Measurements from ENCODE around the gene KIFBP.
A peak's percentile ranks its signal among the peaks of the same experiment; 100 is the strongest.
"Not testable (repeated sequence)": the region's sequence is repeated elsewhere in the genome, so short reads cannot be mapped to it uniquely, and the experiment has no call there.

The KIFBP gene

GRCh38 chr10:69004821-69005220 is 16.2 kb downstream of the KIFBP start:
- peak; percentile 86 for FAIRE-seq

DNA sequence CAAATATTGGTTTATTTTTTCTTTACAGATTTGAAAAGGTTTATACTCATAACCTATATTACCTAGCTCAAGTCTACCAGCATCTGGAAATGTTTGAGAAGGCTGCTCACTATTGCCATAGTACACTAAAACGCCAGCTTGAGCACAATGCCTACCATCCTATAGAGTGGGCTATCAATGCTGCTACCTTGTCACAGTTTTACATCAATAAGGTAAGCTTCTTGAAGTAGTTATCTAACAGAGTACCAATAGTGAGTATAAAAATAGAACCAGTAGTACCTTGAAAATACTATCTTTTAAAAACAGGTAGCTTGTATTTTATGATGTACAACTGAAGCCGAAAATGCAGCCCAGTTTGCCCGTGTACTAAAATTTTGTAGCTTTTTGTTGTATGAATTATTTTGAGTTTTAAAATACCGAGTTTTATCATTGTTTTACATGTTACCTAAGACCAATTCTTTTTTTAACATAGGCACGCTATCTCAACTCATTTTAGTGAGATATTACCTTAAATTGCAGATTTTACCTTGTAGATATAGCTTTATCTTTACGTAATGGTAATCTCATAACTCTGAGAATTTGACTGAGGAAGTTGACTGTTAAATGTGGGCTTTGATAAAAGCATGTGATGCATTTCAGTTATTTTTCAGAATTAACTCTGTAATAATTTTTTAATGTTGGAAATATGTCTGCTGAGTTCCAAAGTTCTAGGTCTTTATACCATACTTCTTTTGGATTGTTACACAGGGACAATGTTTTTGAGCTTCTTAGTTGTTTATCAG is 17.3 kb downstream of the KIFBP start:
- FAIRE-seq: no peak

DNA sequence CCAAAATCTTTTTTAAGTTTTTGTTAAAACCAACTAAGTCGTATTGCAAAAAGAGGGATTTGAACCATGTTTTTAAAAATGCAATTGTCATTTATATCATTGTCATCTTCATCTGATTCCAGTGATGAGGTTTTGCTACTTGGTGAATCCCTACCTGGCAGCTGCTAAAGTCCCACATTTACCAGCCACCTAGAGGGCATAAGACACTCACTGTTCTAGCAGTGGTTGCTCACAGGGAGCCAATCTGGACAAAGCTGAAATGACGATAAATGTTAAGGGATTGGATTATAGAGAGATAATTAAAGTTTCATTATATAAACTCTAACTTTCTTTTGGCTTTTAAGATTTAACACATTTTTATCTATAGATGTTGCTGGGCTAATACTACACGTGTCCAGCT is 18.7 kb downstream of the KIFBP start:
- FAIRE-seq: no peak

GRCh38 chr10:69009360-69009759 is 20.8 kb downstream of the KIFBP start:
- no peak for FAIRE-seq

GRCh38 chr10:69010151-69010640 is 21.6 kb downstream of the KIFBP start:
- FAIRE-seq: no peak

DNA sequence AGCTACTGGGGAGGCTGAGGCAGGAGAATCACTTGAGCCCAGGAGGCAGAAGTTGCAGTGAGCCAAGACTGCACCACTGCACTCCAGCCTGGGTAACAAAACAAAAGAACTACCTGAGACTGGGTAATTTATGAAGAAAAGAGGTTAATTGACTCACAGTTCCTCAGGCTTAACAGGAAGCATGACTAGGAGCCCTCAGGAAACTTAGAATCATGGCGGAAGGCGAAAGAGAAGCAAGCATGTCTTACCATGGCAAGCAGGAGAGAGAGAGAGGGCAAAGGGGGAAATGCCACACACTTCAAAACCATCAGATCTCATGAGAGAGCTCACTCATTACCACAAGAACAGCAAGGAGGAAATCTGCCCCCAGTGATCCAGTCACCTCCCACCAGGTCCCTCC is 24.2 kb downstream of the KIFBP start:
- not testable (repeated sequence) for FAIRE-seq

DNA sequence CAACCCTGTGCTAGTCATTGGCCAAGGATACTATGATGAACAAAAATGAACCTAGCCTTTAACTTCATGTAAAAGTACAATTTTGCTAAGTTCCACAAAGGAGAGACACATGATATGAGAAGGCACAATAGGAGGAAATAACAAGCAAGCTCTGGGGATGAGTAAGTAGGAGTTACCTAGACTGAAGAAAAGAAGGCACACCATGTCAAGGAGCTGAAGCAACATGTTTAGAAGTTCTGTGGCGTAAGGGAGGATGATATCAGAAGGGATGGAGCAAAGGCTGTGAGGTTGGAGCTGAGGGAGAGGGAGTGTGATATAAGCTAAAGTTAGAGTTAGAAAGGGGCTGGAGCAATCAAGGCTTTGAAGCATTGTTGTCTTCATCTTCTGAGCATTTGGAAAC is 25.6 kb downstream of the KIFBP start:
- no peak for FAIRE-seq

DNA sequence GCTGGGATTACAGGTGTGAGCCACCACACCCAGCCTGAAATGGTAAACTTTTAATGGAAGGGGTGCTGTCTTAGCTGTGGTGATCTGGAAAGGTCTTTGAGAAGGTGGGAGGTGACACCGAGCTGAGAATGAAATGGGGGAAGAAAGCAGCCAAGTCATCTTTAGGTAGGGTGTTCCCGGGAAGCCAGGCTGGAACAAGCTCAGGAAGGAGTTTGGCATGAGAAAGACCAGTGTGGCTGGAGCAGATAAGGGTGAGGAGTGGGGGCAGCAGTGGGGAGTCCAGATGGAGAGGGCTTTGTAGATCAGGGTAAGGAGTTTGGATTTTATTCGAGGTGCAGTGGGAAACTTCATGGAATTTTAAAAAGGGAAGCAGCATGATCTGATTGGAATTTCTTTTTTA is 30.0 kb downstream of the KIFBP start:
- FAIRE-seq: no peak

DNA sequence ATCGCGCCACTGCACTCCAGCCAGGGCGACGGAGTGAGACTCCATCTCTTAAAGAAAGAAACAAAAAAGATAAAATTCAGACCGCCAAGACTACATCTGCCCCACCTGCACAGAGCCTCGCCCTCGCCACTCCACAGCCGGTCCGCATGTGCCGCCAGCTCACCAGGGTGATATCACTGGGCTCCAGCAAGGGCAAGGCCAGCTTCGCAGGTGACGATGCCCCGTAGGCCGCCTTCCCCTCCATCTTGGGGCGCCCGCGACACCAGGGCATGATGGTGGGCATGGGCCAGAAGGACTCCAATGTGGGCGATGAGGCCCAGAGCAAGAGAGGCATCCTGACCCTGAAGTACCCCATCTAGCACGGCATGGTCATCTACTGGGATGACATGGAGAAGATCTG is 34.0 kb downstream of the KIFBP start:
- FAIRE-seq: no peak

DNA sequence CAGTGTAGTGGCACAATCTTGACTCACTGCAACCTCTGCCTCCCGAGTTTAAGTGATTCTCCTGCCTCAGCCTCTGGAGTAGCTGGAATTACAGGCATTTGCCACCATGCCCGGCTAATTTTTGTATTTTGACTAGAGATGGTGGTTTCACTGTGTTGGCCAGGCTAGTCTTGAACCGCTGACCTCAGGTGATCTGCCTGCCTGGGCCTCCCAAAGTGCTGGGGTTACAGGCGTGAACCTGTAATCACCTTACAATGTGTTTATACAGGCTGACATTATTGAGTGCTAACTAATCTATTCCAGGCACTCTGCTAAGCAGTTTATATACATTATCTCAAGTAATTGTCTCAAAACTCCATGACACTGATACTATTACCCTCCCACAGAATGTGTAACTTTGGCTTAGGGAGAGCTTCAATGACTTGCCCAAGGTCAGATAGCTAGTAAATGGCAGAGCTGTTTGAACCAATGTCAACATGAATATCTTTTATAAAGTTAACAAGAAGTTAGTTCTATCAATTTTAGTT is 36.8 kb downstream of the KIFBP start:
- FAIRE-seq: no peak

DNA sequence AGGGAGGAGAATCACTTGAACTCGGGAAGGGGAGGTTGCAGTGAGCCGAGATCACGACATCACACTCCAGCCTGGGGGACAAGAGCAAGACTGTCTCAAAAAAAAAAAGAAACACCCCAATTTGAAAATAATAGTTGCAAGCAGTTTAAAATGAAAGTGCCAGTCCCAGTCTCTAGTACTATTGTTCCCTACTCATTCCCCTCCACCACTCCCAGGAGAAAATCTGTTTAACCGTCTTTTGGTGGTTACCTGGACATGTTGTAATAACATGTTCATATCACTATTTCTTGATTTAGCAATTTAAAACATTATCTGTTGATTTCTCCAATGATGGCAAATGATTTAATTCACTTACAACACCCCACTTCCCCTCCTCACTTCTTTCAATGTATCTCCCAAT is 44.7 kb downstream of the KIFBP start:
- no peak for FAIRE-seq

- FAIRE-seq: no peak
Observed at GRCh38 chr10:69037489-69037888, 48.9 kb downstream of the KIFBP start.

DNA sequence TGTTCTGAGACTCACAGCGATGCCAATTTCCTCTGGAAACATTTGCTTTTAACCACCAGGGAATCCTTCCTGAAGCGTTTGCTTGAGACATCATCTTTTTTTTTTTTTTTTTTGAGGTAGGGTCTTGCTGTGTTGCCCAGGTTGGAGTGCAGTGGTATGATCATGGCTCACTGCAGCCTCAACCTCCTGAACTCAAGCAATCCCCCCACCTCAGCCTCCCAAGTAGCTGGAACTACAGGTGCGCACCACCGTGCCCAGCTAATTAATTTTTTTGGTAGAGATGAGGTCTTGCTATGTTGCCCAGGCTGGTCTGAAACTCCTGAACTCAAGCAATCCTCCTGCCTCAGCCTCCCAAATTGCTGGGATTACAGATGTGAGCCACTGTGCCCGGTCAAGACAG is 52.3 kb downstream of the KIFBP start:
- FAIRE-seq: not testable (repeated sequence)

DNA sequence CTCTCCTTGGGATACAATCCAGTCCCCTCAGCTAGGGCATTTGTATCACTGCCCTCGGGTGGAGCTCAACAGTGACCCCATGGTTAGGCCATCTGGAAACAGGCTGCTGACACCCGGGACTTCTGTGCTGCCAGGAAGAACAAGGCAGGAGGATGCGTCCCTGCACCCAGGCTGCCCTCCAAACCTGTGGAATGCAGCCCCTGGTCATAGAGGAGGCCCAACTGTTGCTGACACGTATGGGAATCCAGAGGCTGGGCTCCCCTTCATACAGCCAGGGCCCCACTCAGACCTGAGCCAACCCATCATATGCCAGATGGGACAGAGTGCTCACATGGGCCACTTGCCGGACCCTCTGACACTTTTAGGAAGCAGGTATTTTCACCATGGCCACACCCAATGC is 53.8 kb downstream of the KIFBP start:
- no peak for FAIRE-seq

GRCh38 chr10:69042838-69043237 is 54.2 kb downstream of the KIFBP start:
- no peak for FAIRE-seq

- FAIRE-seq: no peak
Observed at GRCh38 chr10:69043931-69044531, 55.4 kb downstream of the KIFBP start.

DNA sequence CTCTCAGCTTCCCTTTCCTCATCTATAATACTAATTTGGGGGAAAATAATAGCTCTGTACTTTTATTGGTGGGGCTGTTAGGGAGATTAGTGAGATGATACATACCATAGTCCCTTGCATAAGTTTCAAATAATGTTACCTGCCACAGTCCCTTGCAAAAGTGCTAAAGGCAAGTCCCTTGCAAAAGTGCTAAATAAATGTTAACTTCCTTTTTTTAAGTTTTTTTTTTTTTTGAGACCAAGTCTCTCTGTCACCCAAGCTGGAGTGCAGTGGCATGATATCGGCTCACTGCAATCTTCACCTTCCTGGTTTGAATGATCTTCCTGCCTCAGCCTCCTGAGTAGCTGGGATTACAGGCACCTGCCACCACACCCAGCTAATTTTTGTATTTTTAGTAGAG is 55.9 kb downstream of the KIFBP start:
- FAIRE-seq: no peak

DNA sequence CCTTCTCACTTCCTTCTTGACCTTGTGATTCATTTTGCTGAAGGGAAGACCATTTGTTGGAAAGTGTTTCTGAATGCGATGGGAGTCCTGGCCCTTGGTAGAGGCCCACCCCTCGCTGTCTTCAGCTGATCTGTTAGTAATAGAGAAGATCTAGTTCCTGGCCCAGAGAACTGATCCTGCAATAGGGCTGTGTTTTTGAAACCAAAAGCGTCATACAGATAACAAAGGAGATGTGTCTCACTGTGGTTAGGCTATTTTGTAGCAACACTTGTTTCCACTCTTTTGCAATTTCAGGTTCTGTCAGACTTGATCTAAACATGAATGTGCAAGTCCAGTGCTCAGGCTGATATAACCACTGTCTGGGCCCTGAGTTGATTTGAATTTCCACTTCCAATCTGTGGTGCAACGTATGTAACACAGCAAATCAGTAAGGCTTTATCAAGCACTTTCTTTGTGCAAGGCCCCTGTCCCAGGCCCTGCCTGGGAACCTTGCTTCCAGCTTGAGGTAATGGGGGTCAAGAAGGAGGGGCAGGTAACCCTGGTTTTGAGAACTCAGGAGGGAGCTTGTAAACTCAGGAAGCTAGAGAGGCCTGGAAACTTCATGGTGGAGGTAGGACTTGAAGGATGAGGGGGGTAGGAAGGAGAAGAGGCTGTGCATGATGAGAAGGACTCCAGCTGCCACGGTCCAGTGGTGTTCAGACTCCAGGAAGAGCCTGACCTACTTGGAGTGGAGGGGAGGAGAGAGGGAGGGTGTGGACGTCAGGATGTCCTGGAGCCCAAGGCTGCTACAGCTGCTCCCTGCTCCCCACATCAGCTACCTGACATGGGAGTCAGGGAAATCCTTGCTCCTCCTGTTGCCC is 57.1 kb downstream of the KIFBP start:
- FAIRE-seq: no peak

- no peak for FAIRE-seq
Observed at GRCh38 chr10:69047111-69047832, 58.7 kb downstream of the KIFBP start.

- no peak for FAIRE-seq
Observed at GRCh38 chr10:69048103-69048502, 59.5 kb downstream of the KIFBP start.

- no peak for FAIRE-seq
Observed at GRCh38 chr10:69049566-69049961, 61.0 kb downstream of the KIFBP start.

- FAIRE-seq: no peak
Observed at GRCh38 chr10:69051303-69051702, 62.7 kb downstream of the KIFBP start.

All from islet of Langerhans (tissue), 1 donor.